ENCODE data around the gene ASTN2.

Gene ASTN2

DNA sequence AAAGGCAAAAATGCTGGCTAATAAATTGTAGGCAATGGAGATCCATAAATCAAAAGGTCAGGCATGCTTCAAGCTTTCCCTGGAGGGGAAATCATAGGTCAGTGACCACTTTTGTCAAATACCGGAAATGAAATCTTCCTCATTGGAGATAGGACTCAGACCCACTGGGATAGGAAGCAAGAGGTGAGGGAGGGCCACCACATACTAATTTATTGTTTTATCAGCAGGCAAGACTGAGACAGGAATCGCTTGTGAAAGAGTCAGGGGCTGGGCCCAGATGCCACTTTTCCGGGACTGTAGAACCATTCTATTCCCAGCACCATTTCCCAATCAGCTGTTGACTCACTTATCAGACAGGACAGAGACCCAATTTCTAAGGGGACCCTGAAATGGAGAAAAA is 984.0 kb downstream of the ASTN2 start:
- DNase-seq = no peak

- DNase-seq = no peak
Measured at GRCh38 chr9:116425244-116425643, 989.6 kb downstream of the ASTN2 start.

DNA sequence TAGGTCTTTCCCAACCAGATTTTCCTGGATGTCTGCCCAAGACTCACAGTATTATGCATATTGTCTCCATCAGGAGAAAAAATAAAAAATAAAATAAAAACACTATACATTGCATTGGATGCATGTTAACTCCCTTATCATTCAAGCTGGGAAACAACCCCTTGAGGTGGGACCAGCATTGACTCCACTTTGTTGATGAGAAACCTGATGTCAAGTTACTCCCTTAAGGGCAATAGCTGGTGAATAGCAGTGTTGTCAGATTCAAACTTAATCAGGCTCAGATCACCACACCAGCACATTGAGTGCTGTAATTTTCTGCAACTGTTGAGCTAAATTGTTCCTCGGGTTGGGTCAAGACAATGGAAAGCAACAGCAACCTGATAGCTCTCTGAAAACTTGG is 991.7 kb downstream of the ASTN2 start:
- DNase-seq = no peak

DNA sequence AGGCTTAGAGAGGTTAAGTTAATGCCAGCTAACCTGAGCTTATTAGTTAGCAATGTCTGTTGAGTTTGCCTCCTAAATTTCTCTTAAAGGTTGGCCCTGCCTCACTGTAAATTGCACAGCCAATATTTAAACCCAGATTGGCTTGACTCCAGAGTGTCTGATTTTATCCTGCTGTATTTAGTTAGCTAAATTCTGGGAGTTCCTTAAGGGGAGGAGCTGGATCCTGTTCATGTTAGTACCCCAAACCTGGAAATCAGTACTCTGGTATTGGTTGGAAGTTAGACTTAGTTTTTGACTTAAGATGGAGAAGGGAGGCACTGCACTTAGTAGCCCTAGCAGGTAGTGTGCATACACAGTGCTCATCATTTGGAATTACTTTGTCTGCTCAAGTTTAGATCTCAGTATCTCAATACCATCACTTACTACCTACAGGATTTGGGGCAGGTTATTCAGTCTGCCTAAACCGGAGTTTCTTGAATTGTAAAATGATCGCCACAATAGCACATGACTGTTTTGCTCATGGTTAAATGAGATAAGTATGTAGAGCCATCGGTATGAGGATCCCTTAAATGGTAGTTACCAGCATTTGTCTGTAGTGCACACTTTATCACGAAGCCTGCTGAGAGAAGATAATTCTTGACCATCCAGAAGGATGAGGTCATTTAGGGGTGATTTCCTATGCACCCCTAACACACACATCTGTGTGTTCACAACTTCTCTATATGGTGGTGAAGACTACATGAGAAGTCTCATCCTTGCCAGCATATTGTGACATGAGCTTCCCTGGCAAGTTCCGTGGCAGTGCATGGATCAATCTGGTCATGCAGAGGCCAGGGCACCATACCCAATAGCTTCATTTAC is 992.5 kb downstream of the ASTN2 start:
- DNase-seq = no peak

DNA sequence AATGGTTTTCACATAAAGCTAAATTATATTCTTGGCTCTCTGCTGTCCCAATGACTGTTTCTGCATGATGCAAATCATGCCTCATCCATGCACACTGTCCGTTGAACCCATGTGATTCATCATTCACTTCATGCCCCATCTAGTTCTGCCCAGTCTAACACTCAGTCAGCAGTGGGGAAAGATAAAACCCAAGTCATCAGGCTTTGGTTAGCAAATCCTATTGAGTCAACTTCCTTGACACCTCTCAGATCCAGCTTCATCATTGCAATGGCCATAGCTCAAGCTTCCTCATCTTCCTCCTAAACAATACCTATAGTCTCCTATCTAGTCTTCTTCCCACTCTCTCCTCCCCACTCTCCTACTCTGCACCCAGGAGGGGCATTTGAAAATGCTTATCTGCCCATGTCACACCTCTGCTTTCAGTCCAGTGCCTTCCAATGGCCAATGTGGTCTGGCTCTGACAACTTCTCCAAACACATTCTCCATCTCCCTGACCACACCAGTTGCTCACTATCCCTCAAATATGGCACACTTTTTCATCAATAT is 993.8 kb downstream of the ASTN2 start:
- no peak for DNase-seq

DNA sequence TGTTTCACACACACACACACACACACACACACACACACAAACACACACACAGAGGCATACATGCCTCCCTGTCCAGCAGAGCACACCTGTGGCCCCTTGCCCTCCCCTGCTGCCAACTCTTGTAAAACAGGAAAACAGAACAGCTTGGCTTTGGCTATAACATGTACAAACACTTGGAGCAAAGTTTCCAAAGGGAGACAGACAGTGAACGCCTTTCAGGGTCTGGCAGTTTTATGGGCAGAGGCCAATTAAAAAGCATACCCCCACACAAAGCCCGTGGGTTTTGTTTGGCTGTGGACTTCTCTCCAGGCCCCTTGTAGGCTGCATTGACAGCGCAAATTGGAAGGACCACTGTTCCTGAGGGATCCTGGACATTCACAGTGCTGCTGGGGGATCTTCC is 995.7 kb downstream of the ASTN2 start:
- DNase-seq = no peak

- DNase-seq = no peak
Measured at GRCh38 chr9:116417464-116417863, 997.4 kb downstream of the ASTN2 start.

GRCh38 chr9:116416421-116416820 is 998.4 kb downstream of the ASTN2 start:
- DNase-seq = no peak

DNA sequence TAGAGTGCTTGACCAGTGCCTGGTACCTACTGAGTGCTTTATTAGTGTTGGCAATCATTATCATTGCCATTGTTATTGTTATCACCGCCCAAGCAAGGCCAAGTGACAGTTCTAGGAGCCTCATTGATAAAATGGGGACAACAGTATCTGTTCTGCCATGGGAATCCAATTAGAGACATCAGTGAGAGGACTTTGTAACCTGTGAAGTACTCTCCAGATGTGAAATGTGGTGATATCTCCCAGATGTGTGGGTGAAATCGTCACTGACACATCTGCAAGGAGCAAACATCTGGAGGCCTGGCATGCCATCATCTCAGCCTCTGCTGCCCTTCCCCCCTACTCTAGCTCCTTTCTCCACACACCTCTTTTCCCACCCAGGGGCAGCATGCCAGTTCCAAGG is 1000.5 kb downstream of the ASTN2 start:
- DNase-seq = no peak

- DNase-seq = no peak
Measured at GRCh38 chr9:116411506-116411905, 1003.4 kb downstream of the ASTN2 start.

DNA sequence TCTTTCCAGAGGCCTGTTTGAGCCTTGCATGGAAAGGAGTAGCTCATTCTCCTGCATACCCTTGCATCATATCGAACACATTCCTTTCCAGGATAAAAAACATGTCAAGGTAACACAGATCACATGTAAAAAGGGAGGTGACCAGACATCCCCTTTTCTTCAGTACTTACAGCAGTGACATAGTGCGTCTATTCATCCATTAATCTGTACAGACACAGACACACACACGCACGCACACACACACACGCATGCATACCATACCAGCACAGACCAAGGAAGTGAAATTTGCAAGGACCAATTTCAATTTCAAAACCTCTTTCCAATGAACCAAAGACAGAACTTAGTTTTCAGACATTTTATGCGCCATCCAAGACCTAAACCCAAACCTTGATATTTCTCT is 1005.2 kb downstream of the ASTN2 start:
- DNase-seq = no peak

- no peak for DNase-seq
Measured at GRCh38 chr9:116409129-116409528, 1005.7 kb downstream of the ASTN2 start.

- DNase-seq = no peak
Measured at GRCh38 chr9:116406469-116406868, 1008.4 kb downstream of the ASTN2 start.

GRCh38 chr9:116405321-116405720 is 1009.5 kb downstream of the ASTN2 start:
- no peak for DNase-seq

DNA sequence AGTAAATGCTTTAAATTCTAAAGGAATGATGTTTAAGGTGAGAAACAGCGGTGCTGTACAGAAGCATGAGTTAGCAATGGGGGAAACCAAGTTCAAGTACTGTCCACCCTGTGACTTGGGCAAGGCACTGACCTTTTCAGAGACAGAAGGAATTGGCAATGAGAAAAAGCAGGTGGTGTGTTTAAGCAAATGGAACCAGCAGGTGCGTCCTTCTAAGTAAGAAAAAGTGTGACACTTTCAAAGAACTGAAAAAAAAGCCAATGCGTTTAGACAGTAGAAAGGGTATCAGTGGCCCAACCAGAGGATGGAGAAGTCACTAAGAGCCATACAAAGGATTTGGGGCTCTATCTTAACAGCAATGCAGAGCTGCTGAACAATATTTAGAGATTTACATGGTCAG is 1010.6 kb downstream of the ASTN2 start:
- DNase-seq = no peak

GRCh38 chr9:116403171-116403570 is 1011.7 kb downstream of the ASTN2 start:
- no peak for DNase-seq

DNA sequence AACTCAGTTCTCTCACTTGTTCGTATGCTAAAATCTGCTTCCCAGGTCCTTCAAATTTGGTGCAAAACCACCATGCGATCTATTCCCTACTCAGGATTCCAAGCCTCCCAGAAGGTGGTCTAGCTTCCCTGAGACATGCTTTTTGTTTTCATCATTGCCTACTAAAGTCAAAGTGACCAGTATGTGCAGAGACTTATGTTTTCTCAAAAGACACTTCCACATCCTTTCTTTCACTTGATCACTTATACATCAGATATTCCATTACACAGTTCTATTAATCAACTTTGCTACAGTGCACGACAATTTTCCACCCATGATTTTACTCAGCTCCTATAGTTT is 1019.2 kb downstream of the ASTN2 start:
- DNase-seq = no peak

- no peak for DNase-seq
Measured at GRCh38 chr9:116394894-116395698, 1019.8 kb downstream of the ASTN2 start.

GRCh38 chr9:116394070-116394469 is 1020.8 kb downstream of the ASTN2 start:
- DNase-seq = no peak

DNA sequence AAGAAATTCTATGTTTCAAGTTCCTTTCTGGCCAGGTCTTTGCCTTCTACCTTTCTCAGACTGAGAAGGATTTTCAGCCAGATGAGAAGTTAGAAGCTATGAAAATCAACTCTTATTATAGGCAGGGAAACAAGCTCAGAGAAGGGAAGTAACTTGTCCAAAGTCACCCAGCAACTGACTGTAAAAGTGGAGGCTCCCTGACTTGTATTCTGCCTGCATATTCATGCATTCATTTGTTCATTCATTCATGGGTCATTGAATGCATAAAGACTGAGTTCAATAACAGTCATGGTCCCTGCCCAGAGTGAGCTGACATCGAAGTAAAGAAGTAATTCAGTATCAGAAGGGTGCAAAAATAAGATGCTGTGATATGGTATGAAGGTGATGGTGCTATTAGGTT is 1021.7 kb downstream of the ASTN2 start:
- DNase-seq = no peak

- no peak for DNase-seq
Measured at GRCh38 chr9:116391306-116391900, 1023.5 kb downstream of the ASTN2 start.

DNA sequence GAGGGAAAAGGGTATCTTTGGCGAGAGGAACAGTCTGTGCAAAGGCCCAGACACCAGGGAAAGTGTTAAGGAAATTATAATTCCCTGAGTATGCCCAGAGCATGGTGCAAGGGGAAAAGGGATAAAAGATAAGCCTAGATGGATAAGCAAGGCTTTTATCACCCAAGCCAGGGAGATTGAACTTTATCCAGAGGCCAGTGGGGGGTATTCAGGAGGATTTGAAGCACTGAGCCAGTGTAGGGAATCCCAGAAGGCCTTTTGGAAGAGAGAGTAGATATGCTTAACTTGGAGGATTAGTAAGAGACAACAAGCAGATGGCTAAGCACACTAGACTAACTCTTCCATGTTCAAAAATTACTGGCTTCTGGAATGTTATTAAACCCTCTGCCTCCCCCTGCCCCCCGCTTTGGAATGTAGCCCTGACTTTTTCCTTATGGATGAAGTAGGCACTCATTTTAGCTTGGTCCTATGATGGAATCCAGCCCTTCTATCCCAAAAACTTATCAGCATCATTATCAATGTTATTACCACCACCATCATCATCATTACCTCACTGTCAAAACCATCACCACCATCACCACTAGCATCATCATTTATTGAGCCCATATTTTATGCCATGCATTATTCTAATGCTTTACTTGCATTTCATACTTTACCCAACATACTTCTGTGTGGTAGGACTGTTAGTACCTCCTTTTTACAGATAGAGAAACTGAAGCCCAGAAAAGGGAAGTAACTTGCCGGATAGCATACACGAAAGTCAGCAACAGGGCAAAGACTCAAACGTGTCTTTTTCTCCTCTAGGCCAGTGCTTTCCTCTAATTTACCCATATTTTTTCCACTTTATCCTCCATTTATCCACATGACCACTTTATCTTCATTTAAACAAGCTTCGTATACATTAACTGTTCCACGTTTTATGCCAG is 1024.3 kb downstream of the ASTN2 start:
- no peak for DNase-seq

Measured in activated CD4-positive, CD25-positive, alpha-beta regulatory T cell (primary cell).